Epithelial cell of prostate (primary cell): ENCODE data around the gene DGKZ.

Source experiments
- DNase-seq: peaks from one replicate; pipeline ENCODE4 v3.0.0-alpha.2; 2011; ENCODE audit warnings: low read depth, low spot score
- H3K27ac ChIP-seq: fragments of 450-650 bp; 2 replicates; pipeline ENCODE4 v1.5.1; 2017; ENCODE audit warnings: mild to moderate bottlenecking

DGKZ gene

GRCh38 chr11:46418751-46419150 lies 71.5 kb downstream of the DGKZ start:
- no peak for DNase-seq
- no peak overlapping the region for H3K27ac ChIP-seq

- DNase-seq, result no peak
- H3K27ac ChIP-seq, result no peak overlapping the region
These were observed 73.2 kb downstream of the DGKZ start for GRCh38 chr11:46420513-46420912.

GRCh38 chr11:46421257-46421880 lies 74.1 kb downstream of the DGKZ start:
- DNase-seq, result no peak
- no peak overlapping the region for H3K27ac ChIP-seq

GRCh38 chr11:46422588-46422987 lies 75.3 kb downstream of the DGKZ start:
- no peak for DNase-seq
- no peak overlapping the region for H3K27ac ChIP-seq

- H3K27ac ChIP-seq, result no peak overlapping the region
- no peak for DNase-seq
These were observed 79.1 kb downstream of the DGKZ start for GRCh38 chr11:46426233-46426991.

- no peak overlapping the region for H3K27ac ChIP-seq
- no peak for DNase-seq
These were observed 80.1 kb downstream of the DGKZ start for GRCh38 chr11:46427364-46427763.

GRCh38 chr11:46429717-46430116 lies 82.5 kb downstream of the DGKZ start:
- no peak overlapping the region for H3K27ac ChIP-seq
- no peak for DNase-seq
